CD4-positive, alpha-beta T cell (primary cell): ENCODE measurements around the gene DOP1A. TPM values are rescaled to one million over a fixed set of nuclear protein-coding genes. Genes with fewer than 3 reads are reported as not detected.

Source experiments
- ATAC-seq: fragments of 200-7000 bp; cut with Tn5 transposase; one replicate; pipeline ENCODE4 v1.10.0; 2022; ENCODE audit warnings: mild to moderate bottlenecking; ENCODE audit not compliant: poor library complexity
- CTCF ChIA-PET: fragments of 350-600 bp; sonication (Branson Sonifier 250); formaldehyde crosslinking; loops from one replicate; lab custom pipeline; 2021; ENCODE audit warnings: antibody characterized with exemption, inconsistent platforms; lab: Charles Lee
- POLR2A ChIA-PET: fragments of 350-600 bp; sonication (Branson Sonifier 250); formaldehyde crosslinking; loops from one replicate; lab custom pipeline; 2021; ENCODE audit warnings: antibody characterized with exemption, inconsistent platforms; lab: Charles Lee
- DNase-seq, 14 experiments: peaks; one replicate each; pipeline ENCODE4 v3.0.0-alpha.2; 2013 to 2020; ENCODE audit warnings: mixed read lengths in 2 of 14
- H3K27ac ChIP-seq, 2 donors: one replicate each; pipeline versions ENCODE4 v1.5.1 to v1.7.0; 2013; ENCODE audit warnings: low read length in 2 of 2, low read depth in 1 of 2, mild to moderate bottlenecking in 1 of 2
- H3K27me3 ChIP-seq, 2 experiments: 1 replicate in 1 of 2; 2 replicates in 1 of 2; pipeline versions ENCODE4 v1.6.1 to v1.7.0; 2013; ENCODE audit warnings: low read length in 2 of 2, control low read depth in 1 of 2, mild to moderate bottlenecking in 1 of 2, moderate library complexity in 1 of 2; ENCODE audit not compliant: insufficient read depth in 2 of 2, control insufficient read depth in 1 of 2
- H3K36me3 ChIP-seq: one replicate; pipeline ENCODE4 v1.6.1; 2013; ENCODE audit warnings: low read length, control low read depth; ENCODE audit not compliant: insufficient read depth
- H3K4me1 ChIP-seq: one replicate; pipeline ENCODE4 v1.6.1; 2013; ENCODE audit warnings: low read length, control low read depth; ENCODE audit not compliant: insufficient read depth
- H3K4me3 ChIP-seq: one replicate; pipeline ENCODE4 v1.5.1; 2013; ENCODE audit warnings: mild to moderate bottlenecking, low read length, moderate library complexity
- H3K9me3 ChIP-seq, 2 experiments: 1 replicate in 1 of 2; 2 replicates in 1 of 2; pipeline versions ENCODE4 v1.6.1 to v1.7.0; 2013; ENCODE audit warnings: low read length in 2 of 2, mild to moderate bottlenecking in 2 of 2, control low read depth in 1 of 2, moderate library complexity in 1 of 2; ENCODE audit not compliant: control insufficient read depth in 1 of 2, insufficient read depth in 1 of 2
- H3K27ac Mint-ChIP-seq: one replicate; pipeline ENCODE4 v1.8.0; 2020; ENCODE audit warnings: mixed read lengths
- H3K27me3 Mint-ChIP-seq: one replicate; pipeline ENCODE4 v1.8.0; 2021; ENCODE audit warnings: mixed read lengths
- H3K36me3 Mint-ChIP-seq: one replicate; pipeline ENCODE4 v1.8.0; 2021; ENCODE audit warnings: low read depth, mixed read lengths
- H3K4me1 Mint-ChIP-seq: one replicate; pipeline ENCODE4 v1.8.0; 2021; ENCODE audit warnings: low read depth, mixed read lengths
- H3K4me3 Mint-ChIP-seq: one replicate; pipeline ENCODE4 v1.8.0; 2020; ENCODE audit warnings: mild to moderate bottlenecking, mixed read lengths
- H3K9me3 Mint-ChIP-seq: one replicate; pipeline ENCODE4 v1.8.0; 2020; ENCODE audit warnings: mixed read lengths
- intact Hi-C, 2 experiments: fragments of 100-400 bp; cut with DNase I in 1 of 2; cut with micrococcal nuclease in 1 of 2; formaldehyde crosslinking; loops; one replicate each; pipeline versions ENCODE4 v1.15.1 to v1.9.0; 2023 to 2025; cut with DNase I, micrococcal nuclease
- total RNA-seq, 174 experiments: library from RNA in 2 of 174; stranded (reverse) in 2 of 174; gene quantifications; one replicate each; pipeline ENCODE4 v1.2.3 and lab custom pipeline; 2021 to 2026
- TF ChIP-seq, protein P1 (sequence below): fragments of 200-600 bp; IDR thresholded peaks from one replicate; pipeline ENCODE4 v1.8.0; 2022; ENCODE audit warnings: antibody characterized with exemption, mild to moderate bottlenecking

Gene DOP1A
- total RNA-seq, 2 experiments from 2014 or later, result 15.6 to 15.8 TPM

DNA sequence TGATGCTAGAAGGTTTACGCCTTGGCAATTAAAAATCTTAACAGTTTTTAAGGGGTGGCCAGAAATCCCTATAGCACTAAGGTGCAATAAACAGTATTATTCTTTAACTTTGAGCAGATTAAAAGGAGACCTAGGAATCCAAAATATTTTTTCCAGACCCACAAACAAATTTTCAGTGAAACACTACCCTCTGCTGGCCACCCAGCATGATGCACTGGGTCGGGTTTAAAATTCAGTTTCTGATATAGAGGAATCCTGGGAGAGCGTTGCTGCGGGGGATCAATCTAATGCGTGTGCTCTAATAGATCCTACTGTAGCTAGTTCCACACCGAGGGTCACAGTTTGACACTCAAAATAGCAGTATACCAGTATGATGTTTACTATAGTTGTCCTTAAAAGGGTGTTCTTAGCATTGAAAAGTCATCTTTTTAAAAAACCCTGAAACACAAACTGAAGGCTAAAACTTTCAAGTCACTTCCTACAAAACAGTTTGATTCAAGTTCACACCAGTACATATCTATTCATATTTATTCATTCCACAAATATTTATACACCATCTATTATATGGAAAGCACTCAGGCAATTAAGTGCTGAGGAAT lies 12.0 kb upstream of the DOP1A start:
- H3K27ac Mint-ChIP-seq, result no peak overlapping the region
- peaks cover 6% of the 10 kb centered on the region for H3K4me1 Mint-ChIP-seq
- peaks cover 64% of the 10 kb centered on the region for H3K36me3 Mint-ChIP-seq
- DNase-seq (peak in 13 of 14 experiments; percentile 5 to 62 (median 16)), ATAC-seq (peak; percentile 79)
- H3K36me3 ChIP-seq, result peaks cover 15% of the 10 kb centered on the region
- TF ChIP-seq, protein P1, sequence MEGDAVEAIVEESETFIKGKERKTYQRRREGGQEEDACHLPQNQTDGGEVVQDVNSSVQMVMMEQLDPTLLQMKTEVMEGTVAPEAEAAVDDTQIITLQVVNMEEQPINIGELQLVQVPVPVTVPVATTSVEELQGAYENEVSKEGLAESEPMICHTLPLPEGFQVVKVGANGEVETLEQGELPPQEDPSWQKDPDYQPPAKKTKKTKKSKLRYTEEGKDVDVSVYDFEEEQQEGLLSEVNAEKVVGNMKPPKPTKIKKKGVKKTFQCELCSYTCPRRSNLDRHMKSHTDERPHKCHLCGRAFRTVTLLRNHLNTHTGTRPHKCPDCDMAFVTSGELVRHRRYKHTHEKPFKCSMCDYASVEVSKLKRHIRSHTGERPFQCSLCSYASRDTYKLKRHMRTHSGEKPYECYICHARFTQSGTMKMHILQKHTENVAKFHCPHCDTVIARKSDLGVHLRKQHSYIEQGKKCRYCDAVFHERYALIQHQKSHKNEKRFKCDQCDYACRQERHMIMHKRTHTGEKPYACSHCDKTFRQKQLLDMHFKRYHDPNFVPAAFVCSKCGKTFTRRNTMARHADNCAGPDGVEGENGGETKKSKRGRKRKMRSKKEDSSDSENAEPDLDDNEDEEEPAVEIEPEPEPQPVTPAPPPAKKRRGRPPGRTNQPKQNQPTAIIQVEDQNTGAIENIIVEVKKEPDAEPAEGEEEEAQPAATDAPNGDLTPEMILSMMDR, result peak; percentile 77
- no peaks in the 10 kb centered on the region for H3K9me3 Mint-ChIP-seq
- H3K27ac ChIP-seq, result no peak overlapping the region
- H3K4me1 ChIP-seq, result no peaks in the 10 kb centered on the region
- no peak overlapping the region for H3K4me3 ChIP-seq
- H3K27me3 Mint-ChIP-seq, result no peaks in the 10 kb centered on the region
- intact Hi-C loops, result loop anchor here in 1 of 2 experiments (1.0 to 5.0 kb wide), 2 partner anchors 785 to 803 kb away; no protein-coding TSS in a partner anchor
- no peaks in the 10 kb centered on the region for H3K27me3 ChIP-seq
- no peak overlapping the region for H3K4me3 Mint-ChIP-seq
- no peaks in the 10 kb centered on the region for H3K9me3 ChIP-seq
- CTCF ChIA-PET, result interaction anchor here (1.4 to 2.9 kb wide), 3 partner anchors 9 to 784 kb away, joined by 3 to 12 read pairs (median 12); partner anchors contain the start of genes DOP1A and UBE3D
- POLR2A ChIA-PET, result interaction anchor here (2.4 kb wide), 1 partner anchor 10 kb away, joined by 8 read pairs; the partner anchor contains the start of gene UBE3D

DNA sequence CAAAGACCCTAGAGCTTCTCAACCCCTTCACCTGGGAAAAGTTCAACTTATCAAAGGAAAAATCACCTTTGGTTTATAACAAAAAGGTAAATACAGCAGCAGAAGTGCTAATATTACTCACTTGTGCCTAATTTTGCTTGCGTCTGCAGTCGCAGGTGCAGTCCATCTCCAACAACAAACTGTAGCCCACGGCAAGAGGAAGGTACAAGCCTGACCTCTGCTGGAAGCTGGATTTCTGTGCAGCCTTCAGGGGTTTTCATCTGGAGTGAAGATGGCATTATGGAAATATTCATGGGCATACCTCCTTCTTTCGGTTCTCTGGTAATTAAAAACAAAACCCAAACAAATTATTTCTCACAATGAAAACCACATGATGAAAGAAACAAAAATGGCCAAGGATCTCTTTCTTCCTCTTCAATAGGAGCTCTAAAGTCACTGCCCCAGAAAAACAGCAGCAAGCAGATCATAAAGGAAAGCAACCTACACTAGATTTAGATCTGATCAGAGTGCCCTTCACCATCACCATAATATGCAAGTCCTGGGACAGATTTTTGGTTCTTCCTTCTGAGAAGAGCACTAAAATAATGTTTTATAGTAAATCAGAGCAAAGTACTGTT lies 9.7 kb upstream of the DOP1A start:
- POLR2A ChIA-PET, result interaction anchor here (1.1 kb wide), 1 partner anchor 10 kb away, joined by 5 read pairs; the partner anchor contains the start of gene DOP1A
- peaks cover 12% of the 10 kb centered on the region for H3K4me1 Mint-ChIP-seq
- peak; percentile 57 for ATAC-seq
- Histone ChIP-seq H3K36me3 (peaks cover 14% of the 10 kb centered on the region), H3K9me3 (no peaks in the 10 kb centered on the region), H3K27me3 (no peaks in the 10 kb centered on the region), H3K27ac (no peak overlapping the region), H3K4me1 (no peaks in the 10 kb centered on the region), H3K4me3 (no peak overlapping the region)
- H3K36me3 Mint-ChIP-seq, result peaks cover 47% of the 10 kb centered on the region
- H3K27ac Mint-ChIP-seq, result no peak overlapping the region
- TF ChIP-seq, protein P1, result peak; percentile 43
- no peaks in the 10 kb centered on the region for H3K27me3 Mint-ChIP-seq
- CTCF ChIA-PET, result interaction anchor here (0.6 to 2.1 kb wide), 3 partner anchors 8 to 786 kb away, joined by 3 to 11 read pairs (median 10); partner anchors contain the start of genes DOP1A and UBE3D
- H3K4me3 Mint-ChIP-seq, result no peak overlapping the region
- no peaks in the 10 kb centered on the region for H3K9me3 Mint-ChIP-seq
- intact Hi-C loops, result loop anchor here (2.0 to 5.0 kb wide), 2 partner anchors 785 to 806 kb away; no protein-coding TSS in a partner anchor
- DNase-seq, result peak in 5 of 14 experiments; percentile 15 to 49 (median 35)

DNA sequence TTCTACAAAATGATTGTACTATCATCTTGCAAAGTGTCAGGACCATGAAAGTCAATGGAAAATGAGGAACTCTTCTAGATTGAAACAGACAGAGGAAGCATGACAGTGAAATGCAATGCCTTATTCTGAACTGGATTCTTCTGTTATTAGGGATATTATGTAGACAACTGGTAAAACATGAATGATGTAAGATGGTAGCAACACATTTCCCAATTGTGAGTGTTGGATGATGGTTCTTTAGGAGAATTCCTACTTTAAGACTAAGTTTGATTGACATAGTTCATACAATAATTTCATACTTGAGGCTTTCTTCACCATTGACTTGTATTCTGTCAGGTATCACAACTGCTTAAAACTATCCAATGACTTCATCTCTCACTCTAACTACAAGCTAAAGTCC lies 6.3 kb upstream of the DOP1A start:
- H3K36me3 Mint-ChIP-seq, result peaks cover 36% of the 10 kb centered on the region
- H3K27me3 Mint-ChIP-seq, result no peaks in the 10 kb centered on the region
- intact Hi-C loops, result loop anchor here (10.0 kb wide), 2 partner anchors 454 to 804 kb away; partner anchors contain the start of gene PRSS35 (in 1 of the 2)
- H3K4me1 Mint-ChIP-seq, result peaks cover 32% of the 10 kb centered on the region
- DNase-seq, result no peak
- no peak overlapping the region for H3K27ac ChIP-seq
- TF ChIP-seq, protein P1, result no peak
- CTCF ChIA-PET, result no interaction called here
- no peaks in the 10 kb centered on the region for H3K9me3 Mint-ChIP-seq
- peaks cover 10% of the 10 kb centered on the region for H3K36me3 ChIP-seq
- H3K27me3 ChIP-seq, result no peaks in the 10 kb centered on the region
- no peak for ATAC-seq
- H3K4me3 ChIP-seq, result no peak overlapping the region
- no peaks in the 10 kb centered on the region for H3K9me3 ChIP-seq
- peaks cover 9% of the 10 kb centered on the region for H3K4me1 ChIP-seq
- peak overlapping the region; percentile 33 for H3K27ac Mint-ChIP-seq
- H3K4me3 Mint-ChIP-seq, result no peak overlapping the region
- POLR2A ChIA-PET, result no interaction called here
